GM12874 (cell line): ENCODE data around the gene BRD7.

Source experiments
- TF ChIP-seq, protein P1 (sequence below): IDR thresholded peaks from 2 replicates; pipeline ENCODE4 v1.5.1; 2011; ENCODE audit warnings: low read depth, mild to moderate bottlenecking, control low read depth, low read length, moderate library complexity; ENCODE audit not compliant: insufficient read depth

Gene BRD7

DNA sequence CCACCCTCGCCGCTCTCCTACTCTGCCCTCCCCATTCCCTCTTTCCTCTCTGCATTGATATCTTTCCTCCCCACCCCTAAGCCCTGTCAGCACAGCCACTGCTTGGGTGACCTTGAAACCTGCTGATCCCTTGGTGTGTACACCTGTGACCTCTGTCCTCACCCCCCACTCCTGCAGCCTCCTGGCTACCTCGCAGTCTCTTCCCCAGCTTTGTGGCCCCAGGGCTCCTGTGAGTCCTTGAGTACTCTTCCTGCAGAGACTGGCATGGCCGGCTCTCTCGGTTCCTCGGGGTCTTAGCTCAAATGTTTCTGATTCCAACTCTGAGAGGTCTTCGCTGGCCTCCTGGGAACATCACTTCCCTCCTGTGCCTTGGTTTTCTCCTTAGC is 70.7 kb downstream of the BRD7 start:
- TF ChIP-seq, protein P1, sequence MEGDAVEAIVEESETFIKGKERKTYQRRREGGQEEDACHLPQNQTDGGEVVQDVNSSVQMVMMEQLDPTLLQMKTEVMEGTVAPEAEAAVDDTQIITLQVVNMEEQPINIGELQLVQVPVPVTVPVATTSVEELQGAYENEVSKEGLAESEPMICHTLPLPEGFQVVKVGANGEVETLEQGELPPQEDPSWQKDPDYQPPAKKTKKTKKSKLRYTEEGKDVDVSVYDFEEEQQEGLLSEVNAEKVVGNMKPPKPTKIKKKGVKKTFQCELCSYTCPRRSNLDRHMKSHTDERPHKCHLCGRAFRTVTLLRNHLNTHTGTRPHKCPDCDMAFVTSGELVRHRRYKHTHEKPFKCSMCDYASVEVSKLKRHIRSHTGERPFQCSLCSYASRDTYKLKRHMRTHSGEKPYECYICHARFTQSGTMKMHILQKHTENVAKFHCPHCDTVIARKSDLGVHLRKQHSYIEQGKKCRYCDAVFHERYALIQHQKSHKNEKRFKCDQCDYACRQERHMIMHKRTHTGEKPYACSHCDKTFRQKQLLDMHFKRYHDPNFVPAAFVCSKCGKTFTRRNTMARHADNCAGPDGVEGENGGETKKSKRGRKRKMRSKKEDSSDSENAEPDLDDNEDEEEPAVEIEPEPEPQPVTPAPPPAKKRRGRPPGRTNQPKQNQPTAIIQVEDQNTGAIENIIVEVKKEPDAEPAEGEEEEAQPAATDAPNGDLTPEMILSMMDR, result no peak

DNA sequence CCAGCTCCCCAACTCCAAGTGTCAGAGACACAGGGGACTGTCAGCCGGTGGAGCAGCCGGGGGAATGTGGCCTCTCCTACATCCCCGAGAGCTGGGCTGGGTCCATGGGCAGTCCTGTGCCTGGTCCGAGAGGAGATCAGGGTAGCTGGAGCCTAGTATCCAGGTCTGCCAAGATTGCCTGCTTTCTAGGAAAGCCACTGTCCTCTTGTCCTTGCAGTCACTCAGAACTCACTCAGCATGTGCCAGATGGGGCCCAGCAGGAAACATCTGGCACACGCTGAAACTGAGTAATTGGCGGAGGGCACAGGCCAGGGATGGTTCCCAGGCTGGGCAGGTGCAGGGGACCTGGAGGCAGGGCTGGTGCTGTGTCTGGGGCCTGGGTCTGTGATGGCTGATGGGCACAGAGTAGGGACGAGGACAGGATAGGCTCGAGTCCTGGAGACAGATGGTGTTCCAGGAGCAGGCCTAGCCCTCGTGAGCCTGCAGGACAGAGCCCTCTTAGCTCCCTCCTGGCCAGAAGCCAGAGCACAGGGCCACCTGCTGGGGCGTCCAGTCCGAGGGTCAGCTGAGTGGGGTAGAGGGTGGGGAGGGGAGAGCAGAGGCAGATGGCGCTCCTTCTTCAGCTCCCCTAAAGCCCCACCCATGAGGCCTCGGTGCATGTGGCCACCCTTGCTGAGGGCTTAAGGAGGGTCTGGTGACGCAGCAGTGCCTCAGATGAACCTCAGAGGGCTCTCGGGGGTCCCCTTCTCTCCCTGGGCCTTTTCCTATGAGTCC is 71.3 kb downstream of the BRD7 start:
- TF ChIP-seq, protein P1, result no peak

DNA sequence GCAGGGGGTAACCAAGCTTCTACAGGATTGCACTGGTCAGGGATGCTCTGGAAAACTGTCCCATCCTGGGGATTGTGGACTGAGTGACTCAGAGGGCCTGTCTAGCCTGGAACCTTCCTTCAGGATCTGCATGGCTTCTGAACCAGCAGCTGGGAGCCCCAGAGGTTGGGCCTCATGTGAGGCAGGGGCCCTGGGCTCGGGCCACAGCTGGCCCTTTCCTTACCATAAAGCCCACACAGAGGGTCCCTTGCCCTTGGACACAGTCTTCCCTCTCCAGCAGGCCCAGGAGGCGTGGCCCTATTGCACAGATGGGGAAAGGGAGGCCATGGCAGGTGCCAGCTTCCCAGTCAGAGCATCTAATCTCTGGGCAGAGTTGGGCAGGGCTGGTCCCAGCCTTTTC is 72.0 kb downstream of the BRD7 start:
- TF ChIP-seq, protein P1, result no peak

DNA sequence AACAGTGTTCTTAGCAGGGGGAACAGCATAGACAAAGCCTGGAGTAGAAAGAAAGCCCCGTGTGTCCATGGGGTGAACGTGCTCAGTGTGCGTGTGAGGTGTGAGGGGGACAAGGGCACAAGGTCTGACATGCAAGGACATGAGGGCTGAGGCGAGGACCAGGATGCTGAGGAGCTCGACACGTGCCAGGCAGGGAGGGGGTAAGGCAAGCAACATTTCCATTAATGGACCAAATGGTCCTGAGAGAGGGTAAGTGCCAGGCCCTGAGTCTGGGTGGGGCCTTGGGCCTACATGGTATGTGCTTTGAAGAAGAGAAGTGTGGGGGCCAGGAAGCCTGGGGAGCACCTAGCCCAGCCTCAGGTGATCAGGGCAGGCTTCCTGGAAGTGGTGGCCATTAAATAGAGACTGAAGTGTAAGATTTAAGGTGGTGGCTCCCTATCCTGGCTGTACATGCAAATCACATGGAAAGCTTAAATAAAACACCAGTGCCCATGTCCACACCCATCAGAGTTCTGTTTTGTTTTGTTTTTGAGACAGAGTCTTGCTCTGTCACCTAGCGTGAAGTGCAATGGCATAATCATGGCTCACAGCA is 73.2 kb downstream of the BRD7 start:
- TF ChIP-seq, protein P1, result no peak

DNA sequence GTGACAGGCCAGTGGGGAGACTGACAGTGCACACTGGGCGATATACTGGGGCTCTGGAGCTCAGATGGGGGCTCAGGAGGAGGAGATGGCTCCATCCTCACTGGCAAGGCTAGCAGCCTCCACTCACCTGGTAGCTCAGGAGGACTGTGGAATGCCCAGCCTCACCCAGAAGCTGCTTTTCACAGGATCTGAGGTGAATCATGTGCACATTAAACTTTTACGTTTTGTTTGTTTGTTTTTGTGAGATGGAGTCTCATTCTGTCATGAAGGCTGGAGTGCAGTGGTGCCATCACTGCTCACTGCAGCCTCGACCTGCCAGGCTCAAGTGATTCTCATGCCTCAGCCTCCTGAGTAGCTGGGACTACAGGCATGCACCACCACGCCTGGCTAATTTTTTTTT is 73.8 kb downstream of the BRD7 start:
- TF ChIP-seq, protein P1, result no peak

GRCh38 chr16:50293994-50294855 is 74.6 kb downstream of the BRD7 start:
- TF ChIP-seq, protein P1, result no peak
